Adipocyte (in vitro differentiated cells): ENCODE data around the gene FMNL2.

ENCODE experiments used
- DNase-seq: peaks from one replicate; pipeline ENCODE4 v3.0.0-alpha.2; 2015; ENCODE audit warnings: low read depth
- H3K27me3 ChIP-seq: replicated peaks from 2 replicates; pipeline ENCODE4 v1.7.0; 2013; ENCODE audit warnings: mild to moderate bottlenecking, low read length, moderate library complexity; ENCODE audit not compliant: control insufficient read depth, insufficient read depth
- H3K36me3 ChIP-seq: 2 replicates; pipeline ENCODE4 v1.7.0; 2013; ENCODE audit warnings: low read length, mild to moderate bottlenecking, moderate library complexity; ENCODE audit not compliant: control insufficient read depth, insufficient read depth, severe bottlenecking
- H3K4me1 ChIP-seq: 2 replicates; pipeline ENCODE4 v1.7.0; 2013; ENCODE audit warnings: mild to moderate bottlenecking, low read length, moderate library complexity; ENCODE audit not compliant: control insufficient read depth, insufficient read depth
- H3K4me3 ChIP-seq: 2 replicates; pipeline ENCODE4 v1.7.0; 2013; ENCODE audit warnings: mild to moderate bottlenecking, low read length, moderate library complexity
- H3K9ac ChIP-seq: 2 replicates; pipeline ENCODE4 v1.7.0; 2013; ENCODE audit warnings: mild to moderate bottlenecking, low read length, moderate library complexity
- H3K9me3 ChIP-seq: 2 replicates; pipeline ENCODE4 v1.7.0; 2013; ENCODE audit warnings: mild to moderate bottlenecking, low read length, moderate library complexity; ENCODE audit not compliant: control insufficient read depth

The FMNL2 gene

GRCh38 chr2:152335016-152335725 is at the start of gene FMNL2:
Gene FMNL2 (plus strand): TSS chr2:152335174.
- Histone ChIP-seq H3K4me3 (peak within 1 kb of the TSS; percentile 90), H3K27me3 (no peaks in the 10 kb centered on the region), H3K9me3 (no peaks in the 10 kb centered on the region), H3K9ac (peak within 1 kb of the TSS; percentile 90), H3K36me3 (no peaks in the 10 kb centered on the region), H3K4me1 (peaks cover 22% of the 10 kb centered on the region)
- DNase-seq, result peak; percentile 89

GRCh38 chr2:152292991-152293390 is 42.0 kb upstream of the FMNL2 start:
- no peak for DNase-seq
- H3K4me1 ChIP-seq, result no peaks in the 10 kb centered on the region
- no peaks in the 10 kb centered on the region for H3K9me3 ChIP-seq
- no peaks in the 10 kb centered on the region for H3K27me3 ChIP-seq
- H3K4me3 ChIP-seq, result no peak overlapping the region
- H3K9ac ChIP-seq, result no peak overlapping the region
- no peaks in the 10 kb centered on the region for H3K36me3 ChIP-seq

- no peak overlapping the region for H3K9ac ChIP-seq
- no peaks in the 10 kb centered on the region for H3K36me3 ChIP-seq
- H3K27me3 ChIP-seq, result no peaks in the 10 kb centered on the region
- no peaks in the 10 kb centered on the region for H3K9me3 ChIP-seq
- H3K4me1 ChIP-seq, result no peaks in the 10 kb centered on the region
- no peak overlapping the region for H3K4me3 ChIP-seq
- no peak for DNase-seq
These were observed 37.3 kb upstream of the FMNL2 start for GRCh38 chr2:152297715-152298114.

GRCh38 chr2:152298754-152299153 is 36.2 kb upstream of the FMNL2 start:
- Histone ChIP-seq H3K9me3 (no peaks in the 10 kb centered on the region), H3K36me3 (no peaks in the 10 kb centered on the region), H3K4me1 (no peaks in the 10 kb centered on the region), H3K4me3 (no peak overlapping the region), H3K27me3 (no peaks in the 10 kb centered on the region), H3K9ac (no peak overlapping the region)
- DNase-seq, result peak; percentile 6

- no peak overlapping the region for H3K9ac ChIP-seq
- no peaks in the 10 kb centered on the region for H3K36me3 ChIP-seq
- peaks cover 7% of the 10 kb centered on the region for H3K4me1 ChIP-seq
- H3K9me3 ChIP-seq, result no peaks in the 10 kb centered on the region
- no peaks in the 10 kb centered on the region for H3K27me3 ChIP-seq
- no peak overlapping the region for H3K4me3 ChIP-seq
- no peak for DNase-seq
These were observed 33.8 kb upstream of the FMNL2 start for GRCh38 chr2:152301131-152301530.

GRCh38 chr2:152303951-152304350 is 31.0 kb upstream of the FMNL2 start:
- Histone ChIP-seq H3K9ac (no peak overlapping the region), H3K4me1 (peaks cover 10% of the 10 kb centered on the region), H3K27me3 (no peaks in the 10 kb centered on the region), H3K9me3 (no peaks in the 10 kb centered on the region), H3K4me3 (no peak overlapping the region), H3K36me3 (no peaks in the 10 kb centered on the region)
- no peak for DNase-seq

- Histone ChIP-seq H3K9me3 (no peaks in the 10 kb centered on the region), H3K9ac (no peak overlapping the region), H3K4me1 (peaks cover 10% of the 10 kb centered on the region), H3K27me3 (no peaks in the 10 kb centered on the region), H3K4me3 (no peak overlapping the region), H3K36me3 (no peaks in the 10 kb centered on the region)
- DNase-seq, result peak; percentile 61
These were observed 30.1 kb upstream of the FMNL2 start for GRCh38 chr2:152304836-152305235.

GRCh38 chr2:152307863-152308262 is 27.1 kb upstream of the FMNL2 start:
- no peak overlapping the region for H3K4me3 ChIP-seq
- H3K27me3 ChIP-seq, result no peaks in the 10 kb centered on the region
- H3K9me3 ChIP-seq, result no peaks in the 10 kb centered on the region
- H3K9ac ChIP-seq, result no peak overlapping the region
- no peaks in the 10 kb centered on the region for H3K36me3 ChIP-seq
- no peak for DNase-seq
- peaks cover 10% of the 10 kb centered on the region for H3K4me1 ChIP-seq

- Histone ChIP-seq H3K27me3 (no peaks in the 10 kb centered on the region), H3K4me1 (peaks cover 6% of the 10 kb centered on the region), H3K9ac (no peak overlapping the region), H3K9me3 (peaks cover 3% of the 10 kb centered on the region), H3K4me3 (no peak overlapping the region), H3K36me3 (no peaks in the 10 kb centered on the region)
- DNase-seq, result no peak
These were observed 25.4 kb upstream of the FMNL2 start for GRCh38 chr2:152309352-152310214.

GRCh38 chr2:152319822-152320570 is 15.0 kb upstream of the FMNL2 start:
- H3K27me3 ChIP-seq, result no peaks in the 10 kb centered on the region
- H3K4me1 ChIP-seq, result no peaks in the 10 kb centered on the region
- no peak overlapping the region for H3K4me3 ChIP-seq
- H3K36me3 ChIP-seq, result no peaks in the 10 kb centered on the region
- H3K9ac ChIP-seq, result no peak overlapping the region
- no peak for DNase-seq
- peaks cover 12% of the 10 kb centered on the region for H3K9me3 ChIP-seq

GRCh38 chr2:152320814-152321213 is 14.2 kb upstream of the FMNL2 start:
- H3K9ac ChIP-seq, result no peak overlapping the region
- peaks cover 6% of the 10 kb centered on the region for H3K9me3 ChIP-seq
- H3K4me1 ChIP-seq, result no peaks in the 10 kb centered on the region
- no peak for DNase-seq
- H3K27me3 ChIP-seq, result no peaks in the 10 kb centered on the region
- H3K4me3 ChIP-seq, result no peak overlapping the region
- H3K36me3 ChIP-seq, result no peaks in the 10 kb centered on the region
